Femur (tissue), 1 donor: ENCODE results near the gene NACC1.

ENCODE experiments used
- DNase-seq: peaks from one replicate; pipeline ENCODE4 v3.0.0-alpha.2; 2017

NACC1 gene

GRCh38 chr19:13121551-13122274 lies 3.6 kb downstream of the NACC1 start:
- DNase-seq = no peak

GRCh38 chr19:13122275-13122878 lies 4.3 kb downstream of the NACC1 start:
- no peak for DNase-seq

GRCh38 chr19:13122980-13123957 lies 5.2 kb downstream of the NACC1 start:
- no peak for DNase-seq

GRCh38 chr19:13127051-13127450 lies 9.0 kb downstream of the NACC1 start:
- peak; percentile 64 for DNase-seq

- no peak for DNase-seq
These were observed 9.9 kb downstream of the NACC1 start for GRCh38 chr19:13127811-13128575.

GRCh38 chr19:13128583-13128982 lies 10.5 kb downstream of the NACC1 start:
- no peak for DNase-seq

GRCh38 chr19:13129384-13129783 lies 11.3 kb downstream of the NACC1 start:
- no peak for DNase-seq

GRCh38 chr19:13130886-13131490 lies 12.9 kb downstream of the NACC1 start:
- no peak for DNase-seq

- no peak for DNase-seq
These were observed 14.6 kb downstream of the NACC1 start for GRCh38 chr19:13132471-13133180.

GRCh38 chr19:13133241-13133870 lies 15.3 kb downstream of the NACC1 start:
- DNase-seq = no peak

GRCh38 chr19:13134626-13135025 lies 16.6 kb downstream of the NACC1 start:
- no peak for DNase-seq

GRCh38 chr19:13135068-13136062 lies 17.3 kb downstream of the NACC1 start:
- no peak for DNase-seq

- DNase-seq = no peak
These were observed 19.3 kb downstream of the NACC1 start for GRCh38 chr19:13137290-13137794.

- no peak for DNase-seq
These were observed 20.3 kb downstream of the NACC1 start for GRCh38 chr19:13138171-13138915.

- no peak for DNase-seq
These were observed 20.8 kb downstream of the NACC1 start for GRCh38 chr19:13138916-13139198.

- DNase-seq = no peak
These were observed 21.7 kb downstream of the NACC1 start for GRCh38 chr19:13139633-13140311.

GRCh38 chr19:13146763-13147563 lies 28.9 kb downstream of the NACC1 start:
- no peak for DNase-seq
